Inflammatory macrophage (primary cell): ENCODE data around the gene SIT1.

Experiments
- DNase-seq, 2 donors: peaks; one replicate each; pipeline ENCODE4 v3.0.0-alpha.2; 2020 to 2022
- total RNA-seq, 18 experiments: gene quantifications; one replicate each; lab custom pipeline; 2026; ENCODE audit warnings: mixed read lengths in 6 of 18, inconsistent platforms in 2 of 18; lab: John Stamatoyannopoulos, UW

Gene SIT1
- total RNA-seq: 0.17 to 2.4 (median 1.1) reads per million in 18 experiments

- no peak for DNase-seq
Observed at GRCh38 chr9:35650341-35651158, at the start of gene SIT1. TSS of gene SIT1 (minus strand) at chr9:35650931. CDS start at chr9:35650853, 78 bp downstream.

- no peak for DNase-seq
Observed at GRCh38 chr9:35700031-35700430, 49.3 kb upstream of the SIT1 start.

- no peak for DNase-seq
Observed at GRCh38 chr9:35698231-35698630, 47.5 kb upstream of the SIT1 start.

- DNase-seq: no peak
Observed at GRCh38 chr9:35697486-35697885, 46.8 kb upstream of the SIT1 start.

GRCh38 chr9:35696520-35697215 lies 45.9 kb upstream of the SIT1 start:
- peak; percentile 27 to 48 for DNase-seq

GRCh38 chr9:35695943-35696401 lies 45.2 kb upstream of the SIT1 start:
- DNase-seq: no peak

- DNase-seq: no peak
Observed at GRCh38 chr9:35691757-35692301, 41.1 kb upstream of the SIT1 start.

GRCh38 chr9:35691334-35691650 lies 40.6 kb upstream of the SIT1 start:
- peak; percentile 46 to 60 for DNase-seq

GRCh38 chr9:35690614-35691333 lies 40.0 kb upstream of the SIT1 start:
- DNase-seq: peak; percentile 35 to 51

- no peak for DNase-seq
Observed at GRCh38 chr9:35690294-35690613, 39.5 kb upstream of the SIT1 start.

GRCh38 chr9:35689542-35690293 lies 39.0 kb upstream of the SIT1 start, which contains the start of gene TPM2:
TSS of gene TPM2 (minus strand) at chr9:35689925. CDS start at chr9:35689817, 108 bp downstream.
- no peak for DNase-seq

GRCh38 chr9:35688558-35689541 lies 38.1 kb upstream of the SIT1 start:
- peak; percentile 40 to 50 for DNase-seq

- DNase-seq: no peak
Observed at GRCh38 chr9:35687972-35688557, 37.3 kb upstream of the SIT1 start.

GRCh38 chr9:35687306-35687705 lies 36.6 kb upstream of the SIT1 start:
- DNase-seq: no peak

- no peak for DNase-seq
Observed at GRCh38 chr9:35686222-35687203, 35.8 kb upstream of the SIT1 start.

- no peak for DNase-seq
Observed at GRCh38 chr9:35685506-35685905, 34.8 kb upstream of the SIT1 start.

- DNase-seq: no peak
Observed at GRCh38 chr9:35684921-35685320, 34.2 kb upstream of the SIT1 start.

- DNase-seq: no peak
Observed at GRCh38 chr9:35683323-35683722, 32.6 kb upstream of the SIT1 start.
